ENCODE measurements around the gene IFI27L1. TPM values are rescaled to one million over a fixed set of nuclear protein-coding genes. Genes with fewer than 3 reads are reported as not detected.

The IFI27L1 gene
- total and polyA plus RNA-seq, 2 donors (not counting 1 experiment from before 2014, with no cell fraction given), result 14.4 to 20.3 TPM

DNA sequence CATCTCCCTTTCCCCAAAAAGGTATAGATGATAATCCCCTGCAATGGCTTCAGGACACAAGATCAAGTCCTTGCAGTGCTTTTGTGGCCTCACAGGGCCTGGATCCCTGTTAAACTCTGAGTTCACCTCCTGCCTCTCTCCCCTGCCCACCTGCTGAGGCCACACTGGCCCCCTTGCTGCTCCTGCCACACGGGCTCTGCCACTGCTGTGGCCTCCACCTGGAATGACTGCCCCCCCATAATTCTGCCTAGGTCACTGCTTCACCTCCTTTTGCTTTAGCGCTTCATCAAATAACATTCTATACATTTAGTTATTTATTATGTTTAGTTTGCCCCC lies 28.8 kb downstream of the IFI27L1 start:
- Histone ChIP-seq H3K27ac (ENCODE audit: insufficient read depth, low read length) (no peak overlapping the region), H3K4me3 (replicated peaks in 1 of 4; ENCODE audit: control extremely low read depth in 1 of 4, insufficient read depth in 1 of 4, low read depth in 3 of 4, low read length in 4 of 4) (no peak overlapping the region), H3K9me3 (ENCODE audit: control insufficient read depth, insufficient read depth, low read depth, low read length) (no peaks in the 10 kb centered on the region), H3K27me3 (ENCODE audit: control insufficient read depth, insufficient read depth, low read length) (no peaks in the 10 kb centered on the region), H3K9ac (ENCODE audit: insufficient read depth, low read length) (no peak overlapping the region), H2AFZ (ENCODE audit: low read length) (no peak overlapping the region), H3K36me3 (ENCODE audit: control insufficient read depth, insufficient read depth, low read length) (no peaks in the 10 kb centered on the region), H4K20me1 (ENCODE audit: control insufficient read depth, extremely low read depth, insufficient read depth, low read length) (no peaks in the 10 kb centered on the region), H3K4me2 (ENCODE audit: extremely low read depth, insufficient read depth, low read length) (no peak overlapping the region), H3K79me2 (ENCODE audit: control insufficient read depth, insufficient read depth, low read length) (no peaks in the 10 kb centered on the region), H3K4me1 (ENCODE audit: control insufficient read depth, extremely low read depth, insufficient read depth, low read length) (no peaks in the 10 kb centered on the region)
- TF ChIP-seq, protein P1, sequence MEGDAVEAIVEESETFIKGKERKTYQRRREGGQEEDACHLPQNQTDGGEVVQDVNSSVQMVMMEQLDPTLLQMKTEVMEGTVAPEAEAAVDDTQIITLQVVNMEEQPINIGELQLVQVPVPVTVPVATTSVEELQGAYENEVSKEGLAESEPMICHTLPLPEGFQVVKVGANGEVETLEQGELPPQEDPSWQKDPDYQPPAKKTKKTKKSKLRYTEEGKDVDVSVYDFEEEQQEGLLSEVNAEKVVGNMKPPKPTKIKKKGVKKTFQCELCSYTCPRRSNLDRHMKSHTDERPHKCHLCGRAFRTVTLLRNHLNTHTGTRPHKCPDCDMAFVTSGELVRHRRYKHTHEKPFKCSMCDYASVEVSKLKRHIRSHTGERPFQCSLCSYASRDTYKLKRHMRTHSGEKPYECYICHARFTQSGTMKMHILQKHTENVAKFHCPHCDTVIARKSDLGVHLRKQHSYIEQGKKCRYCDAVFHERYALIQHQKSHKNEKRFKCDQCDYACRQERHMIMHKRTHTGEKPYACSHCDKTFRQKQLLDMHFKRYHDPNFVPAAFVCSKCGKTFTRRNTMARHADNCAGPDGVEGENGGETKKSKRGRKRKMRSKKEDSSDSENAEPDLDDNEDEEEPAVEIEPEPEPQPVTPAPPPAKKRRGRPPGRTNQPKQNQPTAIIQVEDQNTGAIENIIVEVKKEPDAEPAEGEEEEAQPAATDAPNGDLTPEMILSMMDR (conservative IDR thresholded peaks at IDR 0.05 in 1 of 2, IDR thresholded peaks at IDR 0.05 in 1 of 2; ENCODE audit: low read depth in 1 of 2, low read length in 2 of 2), result no peak
- TF ChIP-seq EZH2 (IDR thresholded peaks at IDR 0.05; ENCODE audit: low read length, missing control alignments), result no peak
- DNase-seq (ENCODE audit: low read depth in 2 of 2), result no peak

DNA sequence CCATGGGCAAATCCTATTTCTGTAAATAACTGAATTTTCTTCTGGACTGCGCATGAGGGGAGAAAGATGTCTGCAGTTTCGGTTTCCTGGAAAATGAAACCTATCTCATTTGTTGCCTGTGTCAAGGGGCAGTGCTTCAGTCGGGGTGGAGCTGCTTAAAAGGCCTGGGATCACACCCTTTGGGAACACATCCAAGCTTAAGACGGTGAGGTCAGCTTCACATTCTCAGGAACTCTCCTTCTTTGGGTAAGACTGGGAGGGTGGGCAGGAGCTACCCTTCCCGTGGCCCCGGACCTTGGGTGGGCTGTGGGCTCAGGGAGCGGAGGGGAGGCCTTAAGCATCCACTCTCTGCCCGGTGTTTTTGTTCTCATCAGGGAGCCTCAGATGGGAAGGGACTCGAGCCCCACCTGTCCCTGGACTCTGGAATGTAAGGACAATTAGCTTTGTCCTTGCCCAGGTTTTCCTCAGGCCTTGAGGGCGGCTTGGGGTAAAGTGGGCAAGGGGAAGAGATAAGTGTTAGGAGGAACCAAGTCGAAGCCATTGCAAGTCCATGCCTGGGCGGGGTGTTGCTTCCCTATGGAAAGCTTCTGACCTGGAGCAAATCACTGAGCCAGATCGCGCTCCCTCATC lies 29.6 kb downstream of the IFI27L1 start, which contains the start of gene IFI27:
Gene IFI27 (plus strand): TSS at position 185 of the 630 bp plus-strand sequence.
- H3K36me3 ChIP-seq (ENCODE audit: control insufficient read depth, insufficient read depth, low read length), result no peaks in the 10 kb centered on the region
- H3K79me2 ChIP-seq (ENCODE audit: control insufficient read depth, insufficient read depth, low read length), result no peaks in the 10 kb centered on the region
- H3K27me3 ChIP-seq (ENCODE audit: control insufficient read depth, insufficient read depth, low read length), result no peaks in the 10 kb centered on the region
- no peaks in the 10 kb centered on the region for H4K20me1 ChIP-seq (ENCODE audit: control insufficient read depth, extremely low read depth, insufficient read depth, low read length)
- H3K9ac ChIP-seq (ENCODE audit: insufficient read depth, low read length), result no peak within 1 kb of the TSS
- peak; percentile 57 to 77 for DNase-seq (ENCODE audit: low read depth in 2 of 2)
- H2AFZ ChIP-seq (ENCODE audit: low read length), result no peak within 1 kb of the TSS
- H3K4me3 ChIP-seq (replicated peaks in 1 of 4; ENCODE audit: control extremely low read depth in 1 of 4, insufficient read depth in 1 of 4, low read depth in 3 of 4, low read length in 4 of 4), result no peak within 1 kb of the TSS
- H3K27ac ChIP-seq (ENCODE audit: insufficient read depth, low read length), result no peak within 1 kb of the TSS
- peak within 1 kb of the TSS; percentile 53 for H3K4me2 ChIP-seq (ENCODE audit: extremely low read depth, insufficient read depth, low read length)
- no peak for TF ChIP-seq EZH2 (IDR thresholded peaks at IDR 0.05; ENCODE audit: low read length, missing control alignments)
- TF ChIP-seq, protein P1 (conservative IDR thresholded peaks at IDR 0.05 in 1 of 2, IDR thresholded peaks at IDR 0.05 in 1 of 2; ENCODE audit: low read depth in 1 of 2, low read length in 2 of 2), result no peak
- H3K9me3 ChIP-seq (ENCODE audit: control insufficient read depth, insufficient read depth, low read depth, low read length), result no peaks in the 10 kb centered on the region
- no peaks in the 10 kb centered on the region for H3K4me1 ChIP-seq (ENCODE audit: control insufficient read depth, extremely low read depth, insufficient read depth, low read length)

DNA sequence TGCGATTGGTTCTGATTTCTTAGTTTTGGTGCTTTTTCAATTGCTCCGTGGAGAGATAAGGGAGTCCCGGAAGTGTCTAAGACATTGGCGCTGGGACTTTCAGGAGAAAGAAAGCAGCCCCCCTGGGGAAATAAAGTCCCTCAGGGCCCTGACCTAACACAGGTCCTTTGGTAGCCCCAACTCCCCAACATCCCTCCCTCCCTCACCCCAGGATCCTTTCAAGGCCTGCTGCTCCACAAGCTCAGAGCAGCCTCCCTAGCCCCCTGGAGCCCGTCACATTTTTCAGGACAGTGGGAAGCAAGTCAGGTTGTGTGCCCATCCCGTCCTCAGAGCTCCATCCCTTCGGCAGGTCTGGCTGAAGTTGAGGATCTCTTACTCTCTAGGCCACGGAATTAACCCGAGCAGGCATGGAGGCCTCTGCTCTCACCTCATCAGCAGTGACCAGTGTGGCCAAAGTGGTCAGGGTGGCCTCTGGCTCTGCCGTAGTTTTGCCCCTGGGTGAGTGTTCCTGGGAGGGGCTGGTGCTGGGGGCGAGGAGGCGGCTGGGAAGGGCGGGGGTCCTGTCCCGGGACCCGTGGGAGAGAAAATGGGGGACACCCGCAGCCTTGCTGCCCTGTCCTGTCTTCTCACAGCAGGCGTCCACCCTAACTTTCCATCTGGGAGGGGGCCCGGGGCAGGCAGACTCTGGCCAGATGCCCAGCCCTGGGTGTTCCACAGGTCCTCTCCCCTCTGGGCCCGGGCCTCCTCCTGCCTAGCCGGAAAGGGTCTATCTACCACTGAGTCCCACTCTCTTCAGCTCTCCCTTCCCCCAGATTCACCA lies 30.4 kb downstream of the IFI27L1 start:
- Histone ChIP-seq H4K20me1 (ENCODE audit: control insufficient read depth, extremely low read depth, insufficient read depth, low read length) (no peaks in the 10 kb centered on the region), H2AFZ (ENCODE audit: low read length) (no peak overlapping the region), H3K36me3 (ENCODE audit: control insufficient read depth, insufficient read depth, low read length) (no peaks in the 10 kb centered on the region), H3K27me3 (ENCODE audit: control insufficient read depth, insufficient read depth, low read length) (peaks cover 3% of the 10 kb centered on the region), H3K27ac (ENCODE audit: insufficient read depth, low read length) (no peak overlapping the region), H3K4me1 (ENCODE audit: control insufficient read depth, extremely low read depth, insufficient read depth, low read length) (no peaks in the 10 kb centered on the region), H3K9me3 (ENCODE audit: control insufficient read depth, insufficient read depth, low read depth, low read length) (no peaks in the 10 kb centered on the region), H3K4me3 (replicated peaks in 1 of 4; ENCODE audit: control extremely low read depth in 1 of 4, insufficient read depth in 1 of 4, low read depth in 3 of 4, low read length in 4 of 4) (no peak overlapping the region), H3K9ac (ENCODE audit: insufficient read depth, low read length) (no peak overlapping the region), H3K79me2 (ENCODE audit: control insufficient read depth, insufficient read depth, low read length) (no peaks in the 10 kb centered on the region), H3K4me2 (ENCODE audit: extremely low read depth, insufficient read depth, low read length) (no peak overlapping the region)
- TF ChIP-seq EZH2 (IDR thresholded peaks at IDR 0.05; ENCODE audit: low read length, missing control alignments), result no peak
- TF ChIP-seq, protein P1 (conservative IDR thresholded peaks at IDR 0.05 in 1 of 2, IDR thresholded peaks at IDR 0.05 in 1 of 2; ENCODE audit: low read depth in 1 of 2, low read length in 2 of 2), result no peak
- DNase-seq (ENCODE audit: low read depth in 2 of 2), result no peak

Measured in fibroblast of lung (primary cell).